Osteoblast (primary cell): Measurements from ENCODE around the gene CFAP97D2. TPM values are rescaled to one million over a fixed set of nuclear protein-coding genes. Genes with fewer than 3 reads are reported as not detected.

Source experiments
- DNase-seq: peaks from one replicate; pipeline ENCODE4 v3.0.0; 2011; ENCODE audit warnings: low spot score, mixed read lengths; ENCODE audit not compliant: insufficient read length; ENCODE audit errors: missing footprints
- H2AFZ ChIP-seq: 2 replicates; pipeline ENCODE4 v1.6.0; 2011; ENCODE audit warnings: mild to moderate bottlenecking, low read length
- H3K27ac ChIP-seq: 2 replicates; pipeline ENCODE4 v1.5.1; 2011; ENCODE audit warnings: mild to moderate bottlenecking, low read depth, low read length, moderate library complexity
- H3K27me3 ChIP-seq: 2 replicates; pipeline ENCODE4 v1.6.0; 2012; ENCODE audit warnings: mild to moderate bottlenecking, control low read depth, inconsistent platforms, low read length, moderate library complexity; ENCODE audit not compliant: insufficient read depth
- H3K36me3 ChIP-seq: 2 replicates; pipeline ENCODE4 v1.5.1; 2011; ENCODE audit warnings: mild to moderate bottlenecking, low read length, control low read depth, moderate library complexity; ENCODE audit not compliant: insufficient read depth
- H3K4me1 ChIP-seq: 2 replicates; pipeline ENCODE4 v1.5.1; 2011; ENCODE audit warnings: mild to moderate bottlenecking, low read length, control low read depth, moderate library complexity; ENCODE audit not compliant: insufficient read depth
- H3K4me2 ChIP-seq: 2 replicates; pipeline ENCODE4 v1.6.0; 2011; ENCODE audit warnings: mild to moderate bottlenecking, low read length; ENCODE audit not compliant: insufficient read depth
- H3K4me3 ChIP-seq: fragments of 200-600 bp; sonication (generic); 3 replicates; pipeline ENCODE4 v1.5.1; 2012; ENCODE audit warnings: mild to moderate bottlenecking, low read length, inconsistent platforms; ENCODE audit not compliant: insufficient read depth
- H3K79me2 ChIP-seq: 2 replicates; pipeline ENCODE4 v1.6.0; 2012; ENCODE audit warnings: mild to moderate bottlenecking, low read length, control low read depth, inconsistent platforms; ENCODE audit not compliant: insufficient read depth
- H3K9me3 ChIP-seq: 2 replicates; pipeline ENCODE4 v1.5.1; 2011; ENCODE audit warnings: low read depth, low read length, control low read depth
- H4K20me1 ChIP-seq: 2 replicates; pipeline ENCODE4 v1.6.0; 2012; ENCODE audit warnings: mild to moderate bottlenecking, low read length, control low read depth; ENCODE audit not compliant: insufficient read depth
- CTCF ChIP-seq: IDR thresholded peaks from 2 replicates; pipeline ENCODE4 v1.5.1; 2011; ENCODE audit warnings: mild to moderate bottlenecking, low read depth, low read length, moderate library complexity; ENCODE audit errors: extremely low read depth
- total RNA-seq: library from RNA; depleted of rRNA; stranded (reverse); fragments of >200 nt; gene quantifications from 2 replicates; pipeline ENCODE4 v1.2.3, GENCODE V29; 2012

CFAP97D2 gene
- total RNA-seq, 1 donor, result not detected

- DNase-seq, result no peak
- H4K20me1 ChIP-seq, result peaks cover 12% of the 10 kb centered on the region
- H3K4me2 ChIP-seq, result no peak overlapping the region
- H3K36me3 ChIP-seq, result peaks cover 4% of the 10 kb centered on the region
- peaks cover 23% of the 10 kb centered on the region for H3K4me1 ChIP-seq
- no peak overlapping the region for H2AFZ ChIP-seq
- peaks cover 31% of the 10 kb centered on the region for H3K27me3 ChIP-seq
- H3K4me3 ChIP-seq, result no peak overlapping the region
- H3K79me2 ChIP-seq, result peaks cover 26% of the 10 kb centered on the region
- no peak overlapping the region for H3K27ac ChIP-seq
- TF ChIP-seq CTCF, result no peak
- H3K9me3 ChIP-seq, result no peaks in the 10 kb centered on the region
Measured at GRCh38 chr13:114231886-114232285, 52.8 kb downstream of the CFAP97D2 start.

- peaks cover 42% of the 10 kb centered on the region for H3K79me2 ChIP-seq
- DNase-seq, result peak; percentile 61
- H3K27me3 ChIP-seq, result peaks cover 17% of the 10 kb centered on the region
- H4K20me1 ChIP-seq, result peaks cover 14% of the 10 kb centered on the region
- no peak for TF ChIP-seq CTCF
- H3K9me3 ChIP-seq, result no peaks in the 10 kb centered on the region
- H3K4me3 ChIP-seq, result peak overlapping the region; percentile 81
- H3K36me3 ChIP-seq, result peaks cover 24% of the 10 kb centered on the region
- peak overlapping the region; percentile 78 for H3K4me2 ChIP-seq
- peak overlapping the region; percentile 96 for H2AFZ ChIP-seq
- H3K4me1 ChIP-seq, result peaks cover 21% of the 10 kb centered on the region
- H3K27ac ChIP-seq, result peak overlapping the region; percentile 30
Measured at GRCh38 chr13:114234266-114234644, 55.2 kb downstream of the CFAP97D2 start.

GRCh38 chr13:114234645-114235421 lies 55.8 kb downstream of the CFAP97D2 start, which contains the start of gene CDC16:
TSS of gene CDC16 (plus strand) at chr13:114234897. CDS start at chr13:114235085, 188 bp downstream.
- TF ChIP-seq CTCF, result no peak
- H3K4me1 ChIP-seq, result peaks cover 15% of the 10 kb centered on the region
- no peaks in the 10 kb centered on the region for H3K9me3 ChIP-seq
- H2AFZ ChIP-seq, result peak within 1 kb of the TSS; percentile 96
- H3K79me2 ChIP-seq, result peaks cover 43% of the 10 kb centered on the region
- H4K20me1 ChIP-seq, result peaks cover 15% of the 10 kb centered on the region
- H3K27ac ChIP-seq, result peak within 1 kb of the TSS; percentile 51
- H3K27me3 ChIP-seq, result peaks cover 15% of the 10 kb centered on the region
- H3K36me3 ChIP-seq, result peaks cover 30% of the 10 kb centered on the region
- DNase-seq, result peak; percentile 99
- peak within 1 kb of the TSS; percentile 93 for H3K4me2 ChIP-seq
- peak within 1 kb of the TSS; percentile 81 for H3K4me3 ChIP-seq

GRCh38 chr13:114235697-114236096 lies 56.6 kb downstream of the CFAP97D2 start:
- H4K20me1 ChIP-seq, result peaks cover 15% of the 10 kb centered on the region
- H3K4me1 ChIP-seq, result peaks cover 6% of the 10 kb centered on the region
- no peaks in the 10 kb centered on the region for H3K9me3 ChIP-seq
- H3K4me3 ChIP-seq, result peak overlapping the region; percentile 81
- H3K27me3 ChIP-seq, result peaks cover 8% of the 10 kb centered on the region
- DNase-seq, result no peak
- no peak for TF ChIP-seq CTCF
- H3K36me3 ChIP-seq, result peaks cover 37% of the 10 kb centered on the region
- peak overlapping the region; percentile 8 for H2AFZ ChIP-seq
- peak overlapping the region; percentile 93 for H3K4me2 ChIP-seq
- H3K79me2 ChIP-seq, result peaks cover 43% of the 10 kb centered on the region
- peak overlapping the region; percentile 51 for H3K27ac ChIP-seq
